Measurements from ENCODE around the gene C18orf32. TPM values are rescaled to one million over a fixed set of nuclear protein-coding genes. Genes with fewer than 3 reads are reported as not detected.

The C18orf32 gene
- polyA plus RNA-seq, 2 of the 4 experiments (the other 2 are of a cell fraction), result 12.7 to 59.1 TPM

DNA sequence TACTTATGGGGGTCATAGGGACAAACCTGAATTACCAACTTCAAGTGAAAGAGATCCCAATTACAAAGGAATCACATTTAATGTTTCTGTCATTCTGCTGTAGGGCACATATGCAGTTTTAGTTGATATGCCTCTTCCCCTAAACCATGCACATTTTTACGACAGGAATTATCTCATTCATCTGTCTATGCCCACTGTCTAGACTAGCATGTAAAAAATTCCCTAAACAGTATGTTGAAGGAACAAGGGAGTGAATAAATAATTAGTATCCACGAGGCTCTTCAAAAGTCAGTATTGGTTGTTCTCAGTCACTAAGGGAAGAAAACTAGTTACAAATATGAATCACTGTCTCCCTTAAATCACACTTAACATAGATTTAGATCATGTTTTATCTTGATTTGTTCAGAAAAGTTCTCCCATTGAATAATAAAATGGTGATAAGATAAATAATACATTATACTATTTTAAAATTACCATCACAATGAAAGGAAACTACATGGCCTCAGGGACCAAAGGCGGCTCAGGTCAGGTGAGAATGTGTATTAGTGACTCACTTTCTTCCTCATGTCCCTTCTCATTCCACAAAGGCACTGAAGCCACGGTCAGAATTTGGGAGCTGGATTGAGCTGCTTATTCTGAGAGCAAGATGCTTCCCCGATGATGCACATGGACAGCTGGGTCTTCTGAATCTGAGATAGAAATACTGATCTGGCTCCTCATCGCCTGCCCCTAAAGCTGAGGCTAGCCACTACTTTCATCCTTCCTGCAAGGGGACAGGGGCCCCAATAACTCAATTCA lies 55.7 kb downstream of the C18orf32 start:
- Histone ChIP-seq H3K27ac (no peak overlapping the region), H3K9me3 (no peaks in the 10 kb centered on the region), H3K4me2 (no peak overlapping the region), H3K4me3 (no peak overlapping the region), H3K4me1 (no peaks in the 10 kb centered on the region)
- ChIA-PET CTCF (no interaction called here), POLR2A (no interaction called here)
- FAIRE-seq (no peak), ATAC-seq (no peak), DNase-seq (ENCODE audit: low read depth in 1 of 2, low spot score in 1 of 2) (no peak)
- WGBS (ENCODE audit: missing lambda C conversion rate), result 85% methylated on average over 6 of the region's 6 CpGs
- TF ChIP-seq PHF8 (IDR thresholded peaks at IDR 0.05; ENCODE audit: borderline replicate concordance, low read depth), result no peak
- TF ChIP-seq TFCP2L1 (CRISPR knock-in tag; IDR thresholded peaks at IDR 0.05), result no peak
- no peak for TF ChIP-seq ZC3H11A (IDR thresholded peaks at IDR 0.05)
- TF ChIP-seq, protein P1, sequence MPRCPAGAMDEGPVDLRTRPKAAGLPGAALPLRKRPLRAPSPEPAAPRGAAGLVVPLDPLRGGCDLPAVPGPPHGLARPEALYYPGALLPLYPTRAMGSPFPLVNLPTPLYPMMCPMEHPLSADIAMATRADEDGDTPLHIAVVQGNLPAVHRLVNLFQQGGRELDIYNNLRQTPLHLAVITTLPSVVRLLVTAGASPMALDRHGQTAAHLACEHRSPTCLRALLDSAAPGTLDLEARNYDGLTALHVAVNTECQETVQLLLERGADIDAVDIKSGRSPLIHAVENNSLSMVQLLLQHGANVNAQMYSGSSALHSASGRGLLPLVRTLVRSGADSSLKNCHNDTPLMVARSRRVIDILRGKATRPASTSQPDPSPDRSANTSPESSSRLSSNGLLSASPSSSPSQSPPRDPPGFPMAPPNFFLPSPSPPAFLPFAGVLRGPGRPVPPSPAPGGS (IDR thresholded peaks at IDR 0.05), result no peak
- TF ChIP-seq FOXS1 (CRISPR knock-in tag; IDR thresholded peaks at IDR 0.05), result no peak

Small RNAs within 50 kb of the gene (small RNA-seq; reads per million reads assigned to genes)
- gene SNORD58A, result 0 reads per million in 6 experiments
- gene SNORD58C, result 0 reads per million in 6 experiments

Other genes starting within 250 kb of the C18orf32 start
- 47.5 and 52.2 TPM in 2 replicates for gene DYM, start 26.6 kb downstream of the C18orf32 start, polyA plus RNA-seq (2011; rRNA removed)
- 9.6 to 11.7 TPM (median 10.6 TPM) in 3 replicates for gene DYM, start 26.6 kb downstream of the C18orf32 start, polyA plus RNA-seq (2017; fragmentation: RNase III; extraction: RNeasy Plus Mini Kit Qiagen cat#74134 plus additional on column Dnase treatment)
- gene RPL17, start 5.2 kb upstream of the C18orf32 start, polyA plus RNA-seq (2011; rRNA removed), result 2,609 and 3,410 TPM in 2 replicates
- gene RPL17, start 5.2 kb upstream of the C18orf32 start, polyA plus RNA-seq (2017; fragmentation: RNase III; extraction: RNeasy Plus Mini Kit Qiagen cat#74134 plus additional on column Dnase treatment), result 2,202 to 2,477 TPM (median 2,230 TPM) in 3 replicates
- gene LIPG, start 74.8 kb upstream of the C18orf32 start, polyA plus RNA-seq (2011; rRNA removed), result 0.61 and 0.65 TPM in 2 replicates
- 0.31 to 0.36 TPM (median 0.33 TPM) in 3 replicates for gene LIPG, start 74.8 kb upstream of the C18orf32 start, polyA plus RNA-seq (2017; fragmentation: RNase III; extraction: RNeasy Plus Mini Kit Qiagen cat#74134 plus additional on column Dnase treatment)

All from A549 (cell line).